Fibroblast of villous mesenchyme (primary cell): ENCODE data around the gene KISS1R. TPM values are rescaled to one million over a fixed set of nuclear protein-coding genes. Genes with fewer than 3 reads are reported as not detected.
"Not testable (repeated sequence)": the region's sequence is repeated elsewhere in the genome, so short reads cannot be mapped to it uniquely, and the experiment has no call there.

ENCODE experiments used
- DNase-seq: peaks from one replicate; pipeline ENCODE4 v3.0.0-alpha.2; 2010; ENCODE audit warnings: low read depth
- H3K4me3 ChIP-seq: 2 replicates; pipeline ENCODE4 v1.5.1; 2011; ENCODE audit warnings: low read depth, mild to moderate bottlenecking, low read length
- CTCF ChIP-seq: IDR thresholded peaks from 2 replicates; pipeline ENCODE4 v1.5.1; 2012; ENCODE audit warnings: low read depth, mild to moderate bottlenecking, low read length; ENCODE audit not compliant: insufficient read depth
- total RNA-seq: library from RNA; depleted of rRNA; stranded (reverse); fragments of >200 nt; gene quantifications from 2 replicates; pipeline ENCODE4 v1.2.3, GENCODE V29; 2012

Gene KISS1R
- total RNA-seq, 1 donor = not detected

GRCh38 chr19:876780-877314 lies 40.3 kb upstream of the KISS1R start:
- H3K4me3 ChIP-seq = no peak overlapping the region
- no peak for TF ChIP-seq CTCF
- no peak for DNase-seq

- H3K4me3 ChIP-seq, DNase-seq: not testable (repeated sequence)
These were observed 39.0 kb upstream of the KISS1R start for GRCh38 chr19:877992-878660.

GRCh38 chr19:878751-879561 lies 38.2 kb upstream of the KISS1R start:
- H3K4me3 ChIP-seq, DNase-seq: not testable (repeated sequence)

GRCh38 chr19:879711-880438 lies 37.3 kb upstream of the KISS1R start:
- TF ChIP-seq CTCF = no peak
- H3K4me3 ChIP-seq = no peak overlapping the region
- DNase-seq = no peak

GRCh38 chr19:881385-882071 lies 35.6 kb upstream of the KISS1R start:
- DNase-seq = no peak
- no peak overlapping the region for H3K4me3 ChIP-seq
- no peak for TF ChIP-seq CTCF

GRCh38 chr19:882871-883497 lies 34.1 kb upstream of the KISS1R start:
- DNase-seq = no peak
- no peak overlapping the region for H3K4me3 ChIP-seq
- TF ChIP-seq CTCF = no peak

GRCh38 chr19:883661-884211 lies 33.4 kb upstream of the KISS1R start:
- no peak for TF ChIP-seq CTCF
- DNase-seq = no peak
- H3K4me3 ChIP-seq = no peak overlapping the region
